CD4-positive, CD25-positive, alpha-beta regulatory T cell (primary cell): Measurements from ENCODE around the gene SRC. TPM values are rescaled to one million over a fixed set of nuclear protein-coding genes. Genes with fewer than 3 reads are reported as not detected.
"Not testable (repeated sequence)": the region's sequence is repeated elsewhere in the genome, so short reads cannot be mapped to it uniquely, and the experiment has no call there.

ENCODE experiments used
- ATAC-seq, 2 donors: fragments of 150-1000 bp; cut with Tn5 transposase; one replicate each; pipeline ENCODE4 v1.10.0; 2021; ENCODE audit warnings: low read depth in 2 of 2, moderate number of reproducible peaks in 2 of 2, moderate library complexity in 1 of 2
- DNase-seq, 3 donors: peaks; one replicate each; pipeline versions ENCODE4 v3.0.0 to v3.0.0-alpha.2; 2012 to 2022; ENCODE audit warnings: mixed read lengths in 1 of 3
- H3K27ac ChIP-seq: one replicate; pipeline ENCODE4 v1.7.0; 2013; ENCODE audit warnings: mild to moderate bottlenecking, low read length; ENCODE audit not compliant: insufficient read depth, poor library complexity, severe bottlenecking
- H3K27me3 ChIP-seq: one replicate; pipeline ENCODE4 v1.7.0; 2013; ENCODE audit warnings: low read length; ENCODE audit not compliant: control insufficient read depth, insufficient read depth
- H3K36me3 ChIP-seq: one replicate; pipeline ENCODE4 v1.7.0; 2013; ENCODE audit warnings: mild to moderate bottlenecking, low read length, moderate library complexity; ENCODE audit not compliant: control insufficient read depth, insufficient read depth
- H3K4me1 ChIP-seq: 2 replicates; pipeline ENCODE4 v1.7.0; 2013; ENCODE audit warnings: mild to moderate bottlenecking, low read length; ENCODE audit not compliant: insufficient read depth, control insufficient read depth, poor library complexity, severe bottlenecking
- H3K4me3 ChIP-seq: one replicate; pipeline ENCODE4 v1.7.0; 2013; ENCODE audit warnings: low read depth, mild to moderate bottlenecking, low read length, moderate library complexity
- H3K9me3 ChIP-seq, 2 experiments: 1 replicate in 1 of 2; 2 replicates in 1 of 2; pipeline ENCODE4 v1.7.0; 2013; ENCODE audit warnings: low read length in 2 of 2, mild to moderate bottlenecking in 1 of 2, moderate library complexity in 1 of 2; ENCODE audit not compliant: control insufficient read depth in 2 of 2
- H3K27ac Mint-ChIP-seq, 3 donors: one replicate each; pipeline ENCODE4 v1.8.0; 2020 to 2022; ENCODE audit warnings: mild to moderate bottlenecking in 3 of 3, mixed read lengths in 3 of 3, moderate library complexity in 2 of 3
- H3K27me3 Mint-ChIP-seq: one replicate; pipeline ENCODE4 v1.8.0; 2022; ENCODE audit warnings: mild to moderate bottlenecking, mixed read lengths
- H3K36me3 Mint-ChIP-seq: one replicate; pipeline ENCODE4 v1.8.0; 2020; ENCODE audit warnings: mixed read lengths
- H3K4me1 Mint-ChIP-seq, 4 donors: one replicate each; pipeline ENCODE4 v1.8.0; 2020 to 2022; ENCODE audit warnings: mixed read lengths in 4 of 4, mild to moderate bottlenecking in 1 of 4
- H3K4me3 Mint-ChIP-seq, 4 donors: one replicate each; pipeline ENCODE4 v1.8.0; 2020 to 2022; ENCODE audit warnings: mild to moderate bottlenecking in 4 of 4, mixed read lengths in 4 of 4, moderate library complexity in 3 of 4
- H3K9me3 Mint-ChIP-seq, 7 donors: one replicate each; pipeline ENCODE4 v1.8.0; 2020 to 2022; ENCODE audit warnings: mixed read lengths in 7 of 7, mild to moderate bottlenecking in 3 of 7, moderate library complexity in 2 of 7
- polyA plus RNA-seq, 4 donors: library from polyadenylated mRNA; unstranded; fragments of 300-500 nt; fragmentation: Illumina TruSeq; gene quantifications; one replicate each; pipeline ENCODE4 v1.2.3, GENCODE V29; 2021
- total RNA-seq: library from RNA; stranded (reverse); gene quantifications from one replicate; pipeline ENCODE4 v1.2.3, GENCODE V29; 2022

SRC gene
- total and polyA plus RNA-seq, 5 donors from 2014 or later, result 0.29 to 5.5 (median 0.56) TPM; not detected in 1

DNA sequence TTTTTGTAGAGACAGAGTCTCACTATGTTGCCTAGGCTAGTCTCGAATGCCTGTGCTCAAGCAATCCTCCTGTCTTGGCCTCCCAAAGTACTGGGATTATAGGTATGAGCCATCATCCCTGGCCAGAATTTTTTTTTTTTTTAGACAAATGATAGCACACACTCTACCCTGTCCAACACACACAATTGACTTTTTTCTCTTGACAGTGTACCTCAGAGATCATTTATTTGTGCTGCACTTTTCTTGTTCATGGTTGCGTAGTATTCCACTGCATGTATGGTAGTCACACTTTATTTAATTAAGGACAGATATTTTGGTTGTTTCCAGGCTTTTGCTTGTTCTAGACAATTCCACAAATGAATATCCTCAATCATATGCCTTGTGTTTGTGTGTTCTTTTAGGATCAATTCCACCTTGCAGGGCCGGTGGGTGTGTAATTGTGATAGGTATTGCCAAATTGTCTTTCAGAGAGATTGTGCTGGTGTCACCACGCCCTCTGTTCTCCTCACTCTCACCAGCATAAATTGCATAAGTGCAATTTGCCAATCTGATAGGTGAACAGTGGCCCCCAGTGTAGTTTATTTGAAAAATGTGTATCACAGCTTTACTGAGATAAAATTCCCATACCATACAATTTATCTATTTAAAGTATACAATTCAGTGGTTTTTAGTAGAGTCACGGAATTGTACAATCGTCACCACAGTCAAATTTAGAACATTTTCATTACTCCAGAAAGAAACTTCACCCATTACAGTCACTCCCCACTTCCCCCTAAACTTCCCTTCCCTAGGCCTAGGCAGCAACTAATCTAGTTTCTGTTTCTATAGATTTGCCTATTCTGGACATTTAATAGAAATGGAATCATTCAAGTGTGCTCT lies 20.1 kb downstream of the SRC start:
- Mint-ChIP-seq H3K9me3 (peaks cover 0 to 3% (median 0%) of the 10 kb centered on the region in 7 donors), H3K4me1 (no peaks in the 10 kb centered on the region), H3K27me3 (no peaks in the 10 kb centered on the region), H3K4me3 (no peak overlapping the region), H3K27ac (no peak overlapping the region), H3K36me3 (no peaks in the 10 kb centered on the region)
- DNase-seq, result no peak
- ATAC-seq, result no peak
- Histone ChIP-seq H3K4me3 (no peak overlapping the region), H3K9me3 (no peaks in the 10 kb centered on the region), H3K36me3 (no peaks in the 10 kb centered on the region), H3K27me3 (no peaks in the 10 kb centered on the region), H3K4me1 (no peaks in the 10 kb centered on the region), H3K27ac (no peak overlapping the region)

DNA sequence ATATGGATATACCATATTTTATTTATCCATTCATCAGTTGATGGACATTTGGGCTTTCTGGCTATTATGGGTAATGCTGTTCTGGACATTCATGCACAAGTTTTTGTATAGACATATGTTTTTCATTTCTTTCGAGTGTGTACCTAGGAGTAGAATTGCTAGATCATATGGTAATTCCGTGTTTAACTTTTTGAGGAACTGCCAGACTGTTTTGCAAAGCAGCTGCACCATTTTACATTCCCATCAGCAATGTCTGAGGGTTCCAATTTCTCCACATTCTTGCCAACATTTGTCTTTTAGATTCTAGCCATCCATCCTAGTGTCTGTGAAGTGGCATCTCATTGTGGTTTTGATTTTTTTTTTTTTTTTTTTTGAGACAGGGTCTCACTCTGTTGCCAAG lies 20.8 kb downstream of the SRC start:
- Mint-ChIP-seq H3K36me3 (no peaks in the 10 kb centered on the region), H3K4me3 (no peak overlapping the region), H3K27me3 (no peaks in the 10 kb centered on the region), H3K4me1 (no peaks in the 10 kb centered on the region), H3K9me3 (peaks cover 0 to 3% (median 0%) of the 10 kb centered on the region in 7 donors), H3K27ac (no peak overlapping the region)
- no peak overlapping the region for H3K4me3 ChIP-seq
- DNase-seq (no peak), ATAC-seq (no peak)
- H3K9me3 ChIP-seq, result no peaks in the 10 kb centered on the region
- no peaks in the 10 kb centered on the region for H3K27me3 ChIP-seq
- H3K36me3 ChIP-seq, result no peaks in the 10 kb centered on the region
- no peak overlapping the region for H3K27ac ChIP-seq
- no peaks in the 10 kb centered on the region for H3K4me1 ChIP-seq

- DNase-seq (no peak), ATAC-seq (no peak)
- Mint-ChIP-seq H3K4me3 (no peak overlapping the region), H3K4me1 (no peaks in the 10 kb centered on the region), H3K27me3 (no peaks in the 10 kb centered on the region), H3K36me3 (no peaks in the 10 kb centered on the region), H3K9me3 (peaks cover 0 to 3% (median 0%) of the 10 kb centered on the region in 7 donors), H3K27ac (no peak overlapping the region)
- Histone ChIP-seq H3K36me3 (no peaks in the 10 kb centered on the region), H3K9me3 (no peaks in the 10 kb centered on the region), H3K4me3 (no peak overlapping the region), H3K27me3 (no peaks in the 10 kb centered on the region), H3K4me1 (no peaks in the 10 kb centered on the region), H3K27ac (no peak overlapping the region)
Measured at GRCh38 chr20:37369846-37370245, 23.9 kb downstream of the SRC start.

DNA sequence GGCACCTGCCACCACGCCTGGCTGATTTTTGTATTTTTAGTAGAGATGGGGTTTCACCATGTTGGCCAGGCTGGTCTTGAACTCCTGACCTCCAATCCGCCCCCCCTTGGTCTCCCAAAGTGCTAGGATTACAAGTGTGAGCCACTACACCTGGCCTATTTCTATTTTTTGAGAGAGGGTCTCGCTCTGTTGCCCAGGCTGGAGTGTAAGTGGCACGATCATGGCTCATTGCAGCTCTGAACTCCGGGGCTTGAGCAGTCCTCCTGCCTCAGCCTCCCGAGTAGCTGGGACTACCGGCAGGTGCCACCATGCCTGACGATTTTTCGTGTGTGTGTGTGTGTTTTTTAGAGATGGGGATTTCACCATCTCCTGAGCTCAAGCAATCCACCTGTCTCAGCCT lies 25.9 kb downstream of the SRC start:
- H3K36me3 Mint-ChIP-seq, H3K4me3 ChIP-seq, H3K4me3 Mint-ChIP-seq, H3K27me3 Mint-ChIP-seq, H3K36me3 ChIP-seq, H3K9me3 Mint-ChIP-seq, H3K27me3 ChIP-seq, DNase-seq, H3K4me1 Mint-ChIP-seq, H3K4me1 ChIP-seq, H3K9me3 ChIP-seq, H3K27ac ChIP-seq, ATAC-seq: not testable (repeated sequence)
- H3K27ac Mint-ChIP-seq, result peak overlapping the region in 1 of 3 donors; percentile 28

GRCh38 chr20:37372441-37372840 lies 26.5 kb downstream of the SRC start:
- H3K4me3 Mint-ChIP-seq, result no peak overlapping the region
- DNase-seq (no peak), ATAC-seq (no peak)
- no peaks in the 10 kb centered on the region for H3K36me3 Mint-ChIP-seq
- H3K4me1 Mint-ChIP-seq, result no peaks in the 10 kb centered on the region
- Histone ChIP-seq H3K9me3 (no peaks in the 10 kb centered on the region), H3K27ac (no peak overlapping the region), H3K27me3 (no peaks in the 10 kb centered on the region), H3K4me3 (no peak overlapping the region), H3K36me3 (no peaks in the 10 kb centered on the region), H3K4me1 (no peaks in the 10 kb centered on the region)
- peaks cover 0 to 1% (median 0%) of the 10 kb centered on the region in 7 donors for H3K9me3 Mint-ChIP-seq
- H3K27me3 Mint-ChIP-seq, result no peaks in the 10 kb centered on the region
- H3K27ac Mint-ChIP-seq, result no peak overlapping the region

GRCh38 chr20:37373020-37373598 lies 27.2 kb downstream of the SRC start:
- Histone ChIP-seq H3K4me3 (no peak overlapping the region), H3K27ac (no peak overlapping the region), H3K36me3 (no peaks in the 10 kb centered on the region), H3K27me3 (no peaks in the 10 kb centered on the region), H3K9me3 (no peaks in the 10 kb centered on the region), H3K4me1 (no peaks in the 10 kb centered on the region)
- no peak overlapping the region for H3K4me3 Mint-ChIP-seq
- H3K36me3 Mint-ChIP-seq, result no peaks in the 10 kb centered on the region
- ATAC-seq (no peak), DNase-seq (no peak)
- no peaks in the 10 kb centered on the region for H3K4me1 Mint-ChIP-seq
- no peaks in the 10 kb centered on the region for H3K27me3 Mint-ChIP-seq
- H3K27ac Mint-ChIP-seq, result peak overlapping the region in 1 of 3 donors; percentile 78
- peaks cover 0 to 1% (median 0%) of the 10 kb centered on the region in 7 donors for H3K9me3 Mint-ChIP-seq

DNA sequence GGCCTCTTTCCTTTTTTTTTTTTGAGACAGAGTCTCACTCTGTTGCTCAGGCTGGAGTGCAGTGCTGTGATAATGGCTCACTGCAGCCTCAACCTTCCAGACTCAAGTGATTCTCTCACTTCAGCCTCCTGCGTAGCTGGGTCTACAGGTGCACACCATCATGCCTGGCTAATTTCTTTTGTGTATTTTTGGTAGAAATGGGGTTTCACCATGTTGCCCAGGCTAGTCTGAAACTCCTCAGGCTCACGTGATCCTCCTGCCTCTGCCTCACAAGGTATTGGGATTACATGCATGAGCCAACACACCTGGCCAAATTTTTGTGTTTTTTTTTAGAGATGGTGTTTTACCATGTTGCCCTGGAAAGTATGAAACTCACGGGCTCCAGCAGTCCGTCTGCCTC lies 29.3 kb downstream of the SRC start:
- no peaks in the 10 kb centered on the region for H3K4me1 Mint-ChIP-seq
- H3K27me3 Mint-ChIP-seq, result no peaks in the 10 kb centered on the region
- H3K36me3 Mint-ChIP-seq, result no peaks in the 10 kb centered on the region
- peak overlapping the region in 1 of 3 donors; percentile 42 for H3K27ac Mint-ChIP-seq
- H3K9me3 ChIP-seq, result no peaks in the 10 kb centered on the region
- no peak overlapping the region for H3K27ac ChIP-seq
- H3K9me3 Mint-ChIP-seq, result no peaks in the 10 kb centered on the region
- H3K4me3 Mint-ChIP-seq, result no peak overlapping the region
- H3K4me1 ChIP-seq, result no peaks in the 10 kb centered on the region
- H3K36me3 ChIP-seq, result no peaks in the 10 kb centered on the region
- no peaks in the 10 kb centered on the region for H3K27me3 ChIP-seq
- ATAC-seq, result no peak
- DNase-seq, result no peak
- no peak overlapping the region for H3K4me3 ChIP-seq

GRCh38 chr20:37376324-37376723 lies 30.4 kb downstream of the SRC start:
- Histone ChIP-seq H3K36me3 (no peaks in the 10 kb centered on the region), H3K4me1 (no peaks in the 10 kb centered on the region), H3K27ac (no peak overlapping the region), H3K27me3 (no peaks in the 10 kb centered on the region), H3K9me3 (no peaks in the 10 kb centered on the region), H3K4me3 (no peak overlapping the region)
- ATAC-seq (no peak), DNase-seq (no peak)
- no peaks in the 10 kb centered on the region for H3K9me3 Mint-ChIP-seq
- no peaks in the 10 kb centered on the region for H3K4me1 Mint-ChIP-seq
- no peak overlapping the region for H3K27ac Mint-ChIP-seq
- H3K27me3 Mint-ChIP-seq, result no peaks in the 10 kb centered on the region
- H3K36me3 Mint-ChIP-seq, result no peaks in the 10 kb centered on the region
- no peak overlapping the region for H3K4me3 Mint-ChIP-seq
